COR-L47 (cell line): Measurements from ENCODE around the gene RADX.

Experiments
- DNase-seq: peaks from one replicate; lab custom pipeline; 2025; lab: John Stamatoyannopoulos, UW

Gene RADX

DNA sequence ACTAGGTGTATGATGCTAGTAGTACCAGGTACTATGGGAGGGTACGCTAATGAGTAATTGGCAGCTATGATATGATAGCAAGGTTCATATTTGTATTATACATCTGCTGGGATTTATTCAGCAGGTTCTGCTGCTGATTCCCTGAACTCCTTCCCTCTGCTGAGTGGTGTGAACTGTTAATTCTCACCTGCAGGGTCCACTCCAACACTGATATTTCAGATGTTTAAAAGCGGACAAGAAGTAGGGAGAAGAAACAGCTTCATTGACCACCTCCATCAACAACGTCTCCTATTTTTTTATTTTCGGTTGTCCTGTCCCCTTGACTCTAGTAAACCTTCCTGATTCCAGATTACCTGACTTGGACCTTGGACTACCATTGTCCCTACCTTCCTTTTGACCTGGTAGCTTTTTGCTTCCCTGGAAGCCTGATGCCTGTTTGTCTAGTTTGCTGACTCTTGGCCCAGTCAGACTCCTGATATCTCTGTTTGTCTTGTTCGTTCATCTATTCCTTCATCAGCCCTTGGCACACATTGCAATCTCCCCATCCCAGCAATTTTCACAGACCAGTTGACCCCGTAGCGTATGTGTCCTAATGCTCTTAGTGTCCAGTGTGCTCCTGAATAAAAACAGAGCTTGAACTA lies 80.8 kb downstream of the RADX start:
- DNase-seq, result no peak

DNA sequence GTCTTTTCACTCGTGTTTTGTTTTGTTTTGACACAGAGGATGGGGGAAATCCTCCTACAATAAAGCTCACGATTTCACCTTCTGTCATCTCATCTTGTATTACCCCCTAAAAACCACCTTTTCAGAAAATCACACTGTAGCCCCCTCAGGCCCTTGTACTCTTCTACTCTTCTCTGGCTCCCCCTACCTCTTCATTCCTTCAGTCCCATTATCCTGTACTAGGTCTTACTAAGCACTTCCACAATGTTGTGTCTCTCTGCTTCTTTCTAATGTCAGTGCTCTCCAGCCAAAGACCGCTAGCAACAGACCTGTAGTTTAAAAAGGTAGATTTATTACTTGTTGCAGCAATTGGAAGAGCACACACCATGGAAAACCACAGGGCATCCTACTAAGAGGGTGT lies 84.7 kb downstream of the RADX start:
- DNase-seq, result no peak

DNA sequence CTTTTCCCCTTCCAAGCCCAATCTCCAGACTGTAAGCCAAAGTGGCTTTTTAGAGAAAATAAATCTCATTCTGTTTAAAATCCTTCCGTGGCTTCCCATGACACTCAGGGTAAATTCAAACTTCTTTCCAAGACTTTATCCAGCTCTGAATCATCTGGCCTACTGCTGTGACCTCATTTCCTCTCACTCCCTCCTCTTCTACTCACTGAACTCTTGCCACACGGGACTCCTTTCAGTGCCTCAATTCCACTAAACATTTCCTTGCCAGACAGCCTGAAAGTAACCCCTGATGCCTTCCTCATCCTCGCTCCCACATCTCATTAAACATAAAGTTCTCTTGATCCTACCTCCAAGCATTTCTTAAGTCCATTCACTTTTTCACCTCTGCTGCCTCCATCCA lies 86.9 kb downstream of the RADX start:
- no peak for DNase-seq

DNA sequence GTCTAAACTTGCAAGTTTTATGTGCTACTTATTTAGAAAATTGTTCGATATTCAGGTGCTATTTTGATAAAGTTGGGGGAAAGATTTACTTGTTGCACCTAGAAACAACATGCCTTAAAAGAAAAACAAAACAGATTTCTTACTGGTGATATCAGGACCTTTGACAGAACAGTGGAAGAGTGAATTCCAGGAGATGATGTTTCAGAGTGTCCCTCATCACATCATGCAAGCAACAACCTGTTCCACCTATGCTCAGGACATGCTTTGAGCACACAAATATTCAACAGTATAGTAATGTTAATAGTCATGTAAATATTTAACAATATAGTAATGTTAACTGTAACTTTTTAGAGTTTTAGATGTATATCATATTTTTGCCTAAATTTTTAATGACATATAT lies 90.9 kb downstream of the RADX start:
- no peak for DNase-seq

DNA sequence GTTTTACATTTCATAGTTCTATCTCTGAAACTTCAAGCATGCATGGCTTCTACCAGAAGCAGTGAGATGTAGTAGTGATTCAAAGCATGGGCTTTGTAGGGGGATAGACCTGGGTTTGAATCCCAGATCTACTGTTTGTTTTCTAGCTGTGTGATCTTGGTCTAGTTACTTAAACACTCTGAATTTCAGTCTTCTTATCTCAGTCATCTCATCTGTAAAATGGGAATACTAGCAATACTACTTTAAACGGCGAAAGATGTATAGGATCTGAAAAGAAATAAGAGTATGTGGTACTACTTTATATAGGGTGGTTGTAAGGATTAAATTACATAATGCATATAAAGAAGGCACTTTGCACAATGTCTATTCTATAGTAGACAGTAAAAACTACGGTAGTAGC lies 94.7 kb downstream of the RADX start:
- no peak for DNase-seq

DNA sequence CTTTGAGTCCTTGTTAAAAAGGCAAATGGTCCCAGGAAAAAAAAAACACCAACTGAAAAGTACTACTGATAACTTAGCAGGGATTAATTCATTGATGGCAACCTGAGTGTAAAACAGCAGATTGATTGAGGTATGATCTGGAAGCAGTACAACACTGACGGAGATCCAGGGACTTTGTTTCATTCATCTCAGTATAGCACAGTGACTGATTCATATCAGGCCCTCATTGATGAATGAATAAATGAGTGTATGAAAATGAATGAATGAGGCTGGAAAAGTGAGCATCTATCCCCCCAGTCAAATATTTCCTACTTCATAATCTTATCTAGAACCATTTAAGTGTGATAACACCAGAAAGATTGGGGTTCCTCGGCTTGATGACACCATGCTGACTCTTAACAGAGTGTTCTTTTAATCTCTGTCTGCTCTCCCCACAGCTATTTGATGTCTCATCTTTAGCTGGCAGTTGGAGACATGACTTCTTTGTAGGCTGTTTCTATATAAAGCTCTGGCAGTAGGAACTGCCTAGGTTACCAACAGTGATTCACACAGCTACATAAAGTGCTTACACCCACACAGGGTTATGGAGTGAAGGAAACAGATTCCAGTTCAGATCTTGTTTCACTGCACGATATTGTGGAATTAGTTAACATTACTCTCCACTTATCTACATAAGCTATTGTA lies 96.1 kb downstream of the RADX start:
- no peak for DNase-seq

DNA sequence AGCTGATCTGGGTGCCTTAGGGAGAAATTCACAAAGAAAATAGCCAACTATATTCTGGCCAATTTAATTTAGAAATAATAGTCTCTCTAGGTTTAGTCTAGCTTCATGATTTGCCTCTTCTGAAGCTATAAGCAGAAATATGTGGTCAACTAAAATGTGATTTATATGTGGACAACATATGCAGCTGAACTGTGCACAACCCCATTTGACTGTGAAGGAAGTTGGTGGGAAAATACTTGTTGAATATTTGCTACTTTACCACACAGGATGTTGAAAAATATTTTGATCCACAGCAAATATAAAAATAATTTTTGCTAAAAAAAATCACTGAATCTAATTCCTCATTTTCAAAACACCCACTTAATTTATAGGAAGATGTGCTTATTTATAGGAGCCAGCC lies 99.0 kb downstream of the RADX start:
- no peak for DNase-seq

DNA sequence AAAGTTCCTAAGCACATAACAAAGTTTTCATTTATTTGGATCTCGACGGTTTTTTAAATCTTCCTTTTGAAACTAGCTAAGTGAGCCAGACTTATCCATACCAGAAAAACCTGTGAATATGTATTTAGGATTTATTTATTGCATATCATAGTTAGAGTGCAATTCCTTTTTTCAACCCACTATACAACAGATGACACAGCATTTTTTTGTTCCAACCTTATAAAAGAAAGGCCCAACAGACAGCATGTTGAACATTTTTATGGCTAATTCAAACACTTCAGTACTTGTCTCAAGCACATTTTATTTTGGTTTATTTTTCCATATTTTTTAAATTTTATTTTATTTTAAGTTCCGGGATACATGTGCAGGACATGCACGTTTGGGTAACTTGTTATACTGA lies 99.6 kb downstream of the RADX start:
- DNase-seq, result no peak

DNA sequence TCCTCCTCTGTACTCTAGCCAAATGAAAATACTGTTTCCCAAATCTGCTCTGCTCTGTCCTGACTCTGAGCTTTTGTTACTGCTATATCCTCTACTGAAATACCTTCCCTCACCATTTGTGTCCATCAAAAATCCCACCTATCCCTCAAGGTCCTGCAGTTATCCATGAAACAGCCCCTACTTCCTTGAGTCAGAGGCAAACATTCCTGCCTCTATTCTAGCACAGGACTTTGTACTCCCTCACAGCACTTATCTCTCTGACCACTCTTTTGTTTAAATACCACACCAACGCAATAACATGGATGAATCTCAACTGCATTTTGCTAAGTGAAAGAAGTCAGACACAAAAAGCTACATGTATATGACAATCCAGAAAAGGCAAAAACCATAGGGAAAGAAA lies 104.2 kb downstream of the RADX start:
- DNase-seq, result no peak

DNA sequence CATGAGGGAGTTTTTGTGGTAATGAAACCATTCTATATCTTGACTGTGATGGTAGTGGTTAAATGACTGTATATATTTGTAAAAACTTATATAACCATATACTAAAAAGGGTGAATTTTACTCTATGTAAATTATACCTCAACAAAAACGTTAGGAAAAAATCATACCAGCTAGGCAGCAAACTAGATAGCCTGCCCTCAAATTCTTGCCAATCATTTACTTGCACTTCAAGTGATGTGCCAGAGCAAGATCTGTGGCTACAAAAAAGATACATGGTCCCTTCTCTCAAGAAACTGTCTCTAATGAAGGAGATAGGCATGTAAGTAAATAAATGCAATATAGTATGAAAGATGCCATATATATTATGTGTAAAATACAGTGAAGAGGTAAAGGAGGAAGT lies 104.7 kb downstream of the RADX start:
- no peak for DNase-seq

DNA sequence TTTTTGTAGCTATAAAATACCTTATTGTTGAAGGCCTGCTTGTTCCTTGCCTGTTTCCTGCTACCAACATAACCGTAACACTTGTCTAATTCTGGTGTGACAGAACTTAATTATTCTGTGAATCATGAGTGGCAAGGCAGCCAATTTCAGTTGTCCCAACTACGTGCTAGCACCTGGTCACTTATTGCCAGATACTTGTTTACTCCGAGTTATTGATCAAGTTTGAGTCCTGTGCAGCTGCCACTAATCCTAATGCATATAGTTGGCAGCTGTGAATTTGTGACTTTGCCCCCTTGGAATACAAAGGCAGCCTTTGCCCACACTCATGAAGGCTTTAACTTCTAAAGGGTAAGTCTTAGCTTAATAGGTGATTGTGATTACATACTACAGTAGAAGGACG lies 106.9 kb downstream of the RADX start:
- no peak for DNase-seq

DNA sequence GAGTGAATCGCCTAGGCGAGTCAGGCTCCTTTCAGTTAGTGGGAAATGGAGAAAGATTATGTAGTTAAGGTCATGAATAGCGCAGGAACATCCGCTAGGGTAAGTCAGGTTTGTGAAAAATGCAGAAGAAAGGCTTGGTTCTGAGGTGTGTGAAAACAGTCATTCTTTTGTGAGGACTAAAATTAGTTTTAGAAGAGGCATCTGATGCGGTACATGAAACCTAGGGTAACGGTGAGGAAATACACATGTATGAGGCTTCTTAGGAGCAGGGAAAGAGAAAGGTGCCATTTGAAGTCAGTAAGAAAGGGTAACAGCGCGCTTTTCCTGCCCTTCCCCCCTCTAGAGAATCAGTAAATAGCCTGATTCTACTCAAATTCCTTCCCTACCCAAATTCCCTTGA lies 114.2 kb downstream of the RADX start:
- no peak for DNase-seq

DNA sequence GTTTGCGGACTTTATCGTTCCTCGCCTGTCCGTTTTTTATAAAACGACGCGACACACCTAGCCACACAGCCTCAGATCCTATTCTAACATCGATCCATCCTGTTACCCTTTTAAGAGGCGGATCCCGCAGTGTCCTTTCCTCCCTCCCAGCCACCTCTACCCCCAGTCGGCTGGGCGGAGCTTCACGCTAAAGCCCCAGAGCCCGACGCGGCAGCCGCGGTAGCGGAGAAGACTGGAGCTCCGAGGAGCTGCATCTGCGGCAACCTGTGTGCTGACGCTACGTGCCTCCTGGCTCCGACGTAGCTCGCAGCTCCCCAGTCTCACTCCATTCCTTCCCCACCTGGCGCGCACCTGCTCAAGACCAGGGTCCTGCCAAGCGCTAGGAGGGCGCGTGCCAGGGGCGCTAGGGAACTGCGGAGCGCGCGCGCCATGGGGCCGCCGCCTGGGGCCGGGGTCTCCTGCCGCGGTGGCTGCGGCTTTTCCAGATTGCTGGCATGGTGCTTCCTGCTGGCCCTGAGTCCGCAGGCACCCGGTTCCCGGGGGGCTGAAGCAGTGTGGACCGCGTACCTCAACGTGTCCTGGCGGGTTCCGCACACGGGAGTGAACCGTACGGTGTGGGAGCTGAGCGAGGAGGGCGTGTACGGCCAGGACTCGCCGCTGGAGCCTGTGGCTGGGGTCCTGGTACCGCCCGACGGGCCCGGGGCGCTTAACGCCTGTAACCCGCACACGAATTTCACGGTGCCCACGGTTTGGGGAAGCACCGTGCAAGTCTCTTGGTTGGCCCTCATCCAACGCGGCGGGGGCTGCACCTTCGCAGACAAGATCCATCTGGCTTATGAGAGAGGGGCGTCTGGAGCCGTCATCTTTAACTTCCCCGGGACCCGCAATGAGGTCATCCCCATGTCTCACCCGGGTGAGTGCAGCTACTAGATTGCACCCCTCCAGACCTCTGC lies 115.0 kb downstream of the RADX start, which contains the start of gene RNF128:
Gene RNF128, plus strand, starts transcription at position 217 of the 953 bp plus-strand sequence. Its CDS starts 213 bp downstream, at position 430.
- DNase-seq, result peak; percentile 17

DNA sequence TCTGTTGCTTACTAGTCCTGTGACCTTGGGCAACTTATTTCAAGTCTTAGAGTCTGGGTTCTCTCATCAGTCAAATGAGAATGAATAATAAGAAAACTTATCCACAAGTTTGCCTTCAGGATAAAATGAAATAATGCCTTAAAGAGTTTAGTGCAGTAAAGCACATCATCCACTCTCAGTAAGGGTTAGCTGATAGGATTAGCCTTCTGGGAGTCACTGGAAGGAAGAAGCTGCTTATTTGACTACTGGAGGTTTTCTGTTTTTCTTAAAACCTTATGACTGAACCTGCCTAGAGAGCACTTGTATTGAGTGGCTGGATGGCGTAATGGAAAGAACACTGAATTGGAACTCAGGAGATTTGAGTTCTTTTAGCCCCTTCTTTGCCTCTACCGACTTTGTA lies 116.6 kb downstream of the RADX start:
- DNase-seq, result no peak
